H1 (cell line): ENCODE data around the gene ZBTB49. TPM values are rescaled to one million over a fixed set of nuclear protein-coding genes. Genes with fewer than 3 reads are reported as not detected.

Experiments used
- CTCF ChIA-PET: fragments of 300-600 bp; sonication (Branson Sonifier 250); formaldehyde crosslinking; loops from one replicate; lab custom pipeline; 2021; ENCODE audit not compliant: partially characterized antibody; lab: Charles Lee
- POLR2A ChIA-PET: fragments of 300-600 bp; sonication (Branson Sonifier 250); formaldehyde crosslinking; loops from one replicate; lab custom pipeline; 2021; ENCODE audit warnings: inconsistent platforms; ENCODE audit not compliant: partially characterized antibody; lab: Charles Lee
- DNase-seq, 2 experiments: peaks; one replicate each; pipeline versions ENCODE4 v3.0.0 to v3.0.0-alpha.2; 2010 to 2022; ENCODE audit warnings: low spot score in 2 of 2, low read depth in 1 of 2, mixed read lengths in 1 of 2
- FAIRE-seq: peaks from 2 replicates; lab custom pipeline; 2011; peaks lifted over from hg19 to GRCh38; lab: Jason Lieb, UNC
- H2AFZ ChIP-seq: 2 replicates; pipeline ENCODE4 v1.8.1; 2012; ENCODE audit warnings: low read length, inconsistent platforms
- H2AK5ac ChIP-seq: 2 replicates; pipeline ENCODE4 v1.6.1; 2013; ENCODE audit warnings: low read depth, low read length
- H2BK120ac ChIP-seq: replicated peaks from 2 replicates; pipeline ENCODE3; 2013; ENCODE audit warnings: low read depth, low read length, inconsistent platforms
- H2BK12ac ChIP-seq: 2 replicates; pipeline ENCODE4 v1.6.1; 2013; ENCODE audit warnings: low read depth, low read length
- H2BK15ac ChIP-seq: 2 replicates; pipeline ENCODE4 v1.6.1; 2013; ENCODE audit warnings: low read length
- H2BK20ac ChIP-seq: 2 replicates; pipeline ENCODE4 v1.6.1; 2013; ENCODE audit warnings: low read length
- H2BK5ac ChIP-seq: 2 replicates; pipeline ENCODE4 v1.6.1; 2013; ENCODE audit warnings: low read depth, low read length
- H3K14ac ChIP-seq: 2 replicates; pipeline ENCODE4 v1.6.1; 2013; ENCODE audit warnings: inconsistent platforms; ENCODE audit not compliant: insufficient read length
- H3K18ac ChIP-seq: 2 replicates; pipeline ENCODE4 v1.6.1; 2013; ENCODE audit warnings: low read length; ENCODE audit errors: extremely low read depth
- H3K23ac ChIP-seq: 2 replicates; pipeline ENCODE4 v1.6.1; 2013; ENCODE audit warnings: inconsistent platforms; ENCODE audit not compliant: insufficient read length
- H3K23me2 ChIP-seq: 2 replicates; pipeline ENCODE4 v1.6.1; 2013; ENCODE audit warnings: low read depth, low read length
- H3K27ac ChIP-seq: 2 replicates; pipeline ENCODE4 v1.6.1; 2011; ENCODE audit warnings: low read depth, low read length, inconsistent platforms
- H3K27me3 ChIP-seq, 4 experiments: replicated peaks in 1 of 4; 1 replicate in 1 of 4; 2 replicates in 3 of 4; pipeline versions ENCODE4 v1.6.1 to v1.8.1; 2011 to 2013; ENCODE audit warnings: low read length in 3 of 4, mild to moderate bottlenecking in 3 of 4, inconsistent platforms in 2 of 4, mixed read lengths in 2 of 4, moderate library complexity in 1 of 4; ENCODE audit not compliant: control insufficient read depth in 3 of 4, insufficient read depth in 3 of 4; ENCODE audit errors: extremely low read depth in 1 of 4
- H3K36me3 ChIP-seq, 4 experiments: 2 replicates each; pipeline versions ENCODE4 v1.6.1 to v1.8.1; 2011 to 2013; ENCODE audit warnings: mild to moderate bottlenecking in 4 of 4, low read length in 3 of 4, moderate library complexity in 2 of 4, control low read depth in 1 of 4, inconsistent platforms in 1 of 4; ENCODE audit not compliant: insufficient read depth in 4 of 4, control insufficient read depth in 2 of 4
- H3K4ac ChIP-seq: replicated peaks from 2 replicates; pipeline ENCODE3; 2013; ENCODE audit warnings: low read length, low read depth, mixed read lengths, inconsistent platforms; ENCODE audit not compliant: insufficient read length
- H3K4me1 ChIP-seq, 4 experiments: replicated peaks in 1 of 4; 1 replicate in 1 of 4; 2 replicates in 3 of 4; pipeline versions ENCODE4 v1.6.1 to v1.8.1; 2011 to 2013; ENCODE audit warnings: low read length in 3 of 4, inconsistent platforms in 2 of 4, mixed read lengths in 1 of 4; ENCODE audit not compliant: insufficient read depth in 4 of 4, control insufficient read depth in 3 of 4
- H3K4me2 ChIP-seq, 2 experiments: 2 replicates each; pipeline versions ENCODE4 v1.6.1 to v1.8.1; 2011 to 2013; ENCODE audit warnings: low read depth in 2 of 2, low read length in 2 of 2, control low read depth in 1 of 2, inconsistent platforms in 1 of 2, mild to moderate bottlenecking in 1 of 2; ENCODE audit not compliant: insufficient read depth in 1 of 2
- H3K4me3 ChIP-seq, 4 experiments: fragments of 200-600, 300-600 bp in 1 of 4; sonication (generic), shearing (Covaris generic), sonication (Bioruptor Twin) in 1 of 4; 2 replicates each; pipeline versions ENCODE4 v1.5.1 to v1.8.1; 2011 to 2016; ENCODE audit warnings: low read length in 4 of 4, low read depth in 3 of 4, control low read depth in 2 of 4, inconsistent platforms in 2 of 4, mild to moderate bottlenecking in 2 of 4, mixed read lengths in 1 of 4, moderate library complexity in 1 of 4; ENCODE audit not compliant: insufficient read depth in 2 of 4; ENCODE audit errors: extremely low read depth in 1 of 4
- H3K56ac ChIP-seq: replicated peaks from 2 replicates; pipeline ENCODE3; 2013; ENCODE audit warnings: low read depth, mild to moderate bottlenecking, mixed read lengths, low read length, inconsistent platforms; ENCODE audit not compliant: insufficient read length
- H3K79me1 ChIP-seq: 2 replicates; pipeline ENCODE4 v1.6.1; 2013; ENCODE audit warnings: low read depth, low read length, control low read depth
- H3K79me2 ChIP-seq, 2 experiments: 2 replicates each; pipeline versions ENCODE4 v1.6.1 to v1.8.1; 2012 to 2013; ENCODE audit warnings: low read length in 2 of 2, mild to moderate bottlenecking in 2 of 2, inconsistent platforms in 1 of 2; ENCODE audit not compliant: insufficient read depth in 2 of 2, control insufficient read depth in 1 of 2
- H3K9ac ChIP-seq, 4 experiments: replicated peaks in 1 of 4; 1 replicate in 1 of 4; 2 replicates in 3 of 4; pipeline versions ENCODE4 v1.6.1 to v1.8.1; 2011 to 2013; ENCODE audit warnings: low read depth in 3 of 4, low read length in 3 of 4, control low read depth in 2 of 4, mild to moderate bottlenecking in 2 of 4, moderate library complexity in 2 of 4, inconsistent platforms in 1 of 4; ENCODE audit errors: extremely low read depth in 1 of 4
- H3K9me3 ChIP-seq, 2 experiments: 2 replicates each; pipeline versions ENCODE4 v1.6.1 to v1.8.1; 2012 to 2013; ENCODE audit warnings: mild to moderate bottlenecking in 2 of 2, moderate library complexity in 2 of 2, control low read depth in 1 of 2, inconsistent platforms in 1 of 2, low read depth in 1 of 2, low read length in 1 of 2, mixed read lengths in 1 of 2; ENCODE audit not compliant: insufficient read depth in 2 of 2
- H4K20me1 ChIP-seq, 2 experiments: replicated peaks in 1 of 2; 2 replicates each; pipeline versions ENCODE3 to v1.8.1; 2011 to 2013; ENCODE audit warnings: inconsistent platforms in 2 of 2, low read length in 2 of 2, mild to moderate bottlenecking in 1 of 2; ENCODE audit not compliant: insufficient read depth in 2 of 2, control insufficient read depth in 1 of 2
- H4K5ac ChIP-seq: 2 replicates; pipeline ENCODE4 v1.6.1; 2013; ENCODE audit warnings: low read length, low read depth, mixed read lengths, inconsistent platforms; ENCODE audit not compliant: insufficient read length
- H4K8ac ChIP-seq: 2 replicates; pipeline ENCODE4 v1.8.0; 2013; ENCODE audit warnings: mild to moderate bottlenecking, moderate library complexity, low read length, inconsistent platforms; ENCODE audit not compliant: insufficient read depth; ENCODE audit errors: extremely low read depth
- H4K91ac ChIP-seq: replicated peaks from 2 replicates; pipeline ENCODE3; 2013; ENCODE audit warnings: low read length, mixed read lengths, inconsistent platforms; ENCODE audit not compliant: insufficient read length
- BACH1 ChIP-seq: IDR thresholded peaks from 2 replicates; pipeline ENCODE4 v1.6.1; 2012; ENCODE audit warnings: low read length, improper control_type of control experiment
- EGR1 ChIP-seq: IDR thresholded peaks from 2 replicates; pipeline ENCODE4 v1.6.1; 2011; ENCODE audit warnings: low read depth, low read length, borderline replicate concordance
- JUND ChIP-seq: IDR thresholded peaks from 2 replicates; pipeline ENCODE4 v1.6.1; 2011; ENCODE audit warnings: mild to moderate bottlenecking, improper control_type of control experiment, low read length
- SIRT6 ChIP-seq: IDR thresholded peaks from one replicate; pipeline ENCODE4 v1.7.1; 2012; ENCODE audit warnings: low read length, inconsistent platforms
- SP1 ChIP-seq: IDR thresholded peaks from 2 replicates; pipeline ENCODE4 v1.6.1; 2011; ENCODE audit warnings: low read depth, low read length
- WGBS, 2 experiments: shearing (Covaris generic) in 1 of 2; methylation state at CpG; one replicate each; pipeline versions ENCODE4 v1.1.6 to v1.1.7; 2013 to 2015; ENCODE audit warnings: low lambda C conversion rate in 2 of 2, mixed read lengths in 2 of 2, inconsistent platforms in 1 of 2, low coverage in 1 of 2, missing lambda C conversion rate in 1 of 2; ENCODE audit not compliant: insufficient replicate concordance in 2 of 2, insufficient coverage in 1 of 2, insufficient read length in 1 of 2; ENCODE audit errors: extremely low coverage in 1 of 2, missing lambda C conversion rate in 1 of 2; 5-methylcytosine and 5-hydroxymethylcytosine counted together
- polyA plus RNA-seq, 7 experiments: library from polyadenylated mRNA; depleted of rRNA in 3 of 7; stranded (reverse) in 5 of 7; unstranded in 2 of 7; fragments of >200 nt in 5 of 7; fragments of 200-250 nt in 2 of 7; gene quantifications; 1 replicate in 5 of 7; 2 replicates in 1 of 7; 4 replicates in 1 of 7; pipeline versions ENCODE4 v1.2.1 to v1.2.3, GENCODE V29; 2011 to 2013; ENCODE audit warnings: missing spikeins in 2 of 7, mixed read lengths in 2 of 7
- total RNA-seq: library from RNA; stranded (reverse); fragmentation: NEBNext Ultra II Directional; extraction: Animal tissue kit (Norgen Biotek cat#: 25700); gene quantifications from 2 replicates; pipeline ENCODE4 v1.2.1, GENCODE V29; 2021

Gene ZBTB49
- total and polyA plus RNA-seq, 2 of the 8 experiments (the other 6 are each of a cell fraction or from before 2014, with no cell fraction given): 4.2 to 6.8 TPM

DNA sequence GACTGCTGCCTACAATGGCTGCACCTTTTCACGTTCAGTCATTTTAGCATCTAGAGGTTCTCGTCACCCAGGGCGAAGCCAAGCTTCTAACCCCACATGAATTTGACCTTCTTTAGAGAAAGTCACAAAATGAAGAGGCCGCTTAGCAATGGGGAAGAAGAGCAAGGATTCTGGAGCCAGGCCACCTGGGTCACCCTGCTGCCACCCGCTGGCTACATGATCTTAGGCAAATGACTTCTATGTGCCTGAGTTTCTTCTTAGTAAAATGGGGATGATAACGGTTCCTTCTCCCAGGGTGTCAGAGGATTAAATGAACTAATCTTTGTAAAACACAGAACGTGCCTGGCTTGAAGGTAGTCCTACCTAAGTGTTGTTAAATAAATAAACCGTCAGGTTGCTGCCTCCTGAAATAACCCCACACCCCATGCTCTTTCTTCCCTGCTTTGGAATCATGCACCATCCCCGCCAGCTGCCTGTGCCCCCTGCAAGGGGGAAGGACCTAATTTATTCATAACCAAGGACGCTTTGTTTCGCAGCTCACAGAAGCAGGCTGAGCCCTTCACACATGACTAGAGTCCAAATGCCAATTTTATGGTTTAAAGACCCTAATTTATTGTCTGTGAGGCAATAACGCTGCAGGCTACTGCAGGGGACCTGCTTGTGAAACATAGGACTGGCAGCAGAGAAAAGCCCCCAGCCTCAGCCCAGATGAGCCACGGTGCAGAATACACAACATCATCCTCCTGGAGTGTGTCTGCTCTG, 68.2 kb downstream of the ZBTB49 start:
- TF ChIP-seq BACH1: no peak
- TF ChIP-seq JUND: no peak
- TF ChIP-seq SIRT6: no peak
- TF ChIP-seq EGR1: no peak
- TF ChIP-seq SP1: no peak
- Histone ChIP-seq H3K36me3 (no peaks in the 10 kb centered on the region), H3K27ac (no peak overlapping the region), H3K56ac (no peak overlapping the region), H3K79me1 (no peaks in the 10 kb centered on the region), H3K4me1 (peaks cover 0 to 4% (median 1%) of the 10 kb centered on the region in 4 experiments; a peak in 4 of 7 replicates), H2AFZ (no peak overlapping the region), H2BK20ac (no peak overlapping the region), H3K14ac (no peak overlapping the region), H2BK15ac (no peak overlapping the region), H3K4me3 (no peak overlapping the region), H3K79me2 (no peaks in the 10 kb centered on the region), H3K9ac (no peak overlapping the region), H3K23ac (no peak overlapping the region), H3K4me2 (no peak overlapping the region), H3K23me2 (no peaks in the 10 kb centered on the region), H4K8ac (no peak overlapping the region; the same call in 1 of the 2 replicates), H4K5ac (no peak overlapping the region), H3K18ac (no peak overlapping the region), H4K20me1 (no peaks in the 10 kb centered on the region), H3K4ac (no peak overlapping the region), H2BK120ac (no peak overlapping the region), H2BK12ac (no peak overlapping the region), H2BK5ac (no peak overlapping the region), H2AK5ac (no peak overlapping the region), H3K9me3 (no peaks in the 10 kb centered on the region), H3K27me3 (no peaks in the 10 kb centered on the region; a peak in 1 of 7 replicates), H4K91ac (no peak overlapping the region)
- DNase-seq (no peak), FAIRE-seq (no peak)
- ChIA-PET CTCF (interaction anchor here (0.6 to 2.6 kb wide), 12 partner anchors 9 to 771 kb away, joined by 3 to 9 read pairs (median 4); no protein-coding TSS in a partner anchor), POLR2A (no interaction called here)
- WGBS, 2 experiments: 82% methylated on average over 13 of the region's 13 CpGs; no CpG with 5 or more reads in 1 of the 2 experiments
